DMS114 treated with DMSO at 0.1 percent for 48 hours (cell line): ENCODE data around the gene ALG8.
"Not testable (repeated sequence)": the region's sequence is repeated elsewhere in the genome, so short reads cannot be mapped to it uniquely, and the experiment has no call there.

Experiments used
- DNase-seq: peaks from one replicate; lab custom pipeline; 2025; ENCODE audit not compliant: unreplicated experiment; lab: John Stamatoyannopoulos, UW

The ALG8 gene

GRCh38 chr11:78139422-78140391 lies at the start of gene ALG8:
Gene ALG8, minus strand, starts transcription at chr11:78139626. Its CDS starts 38 bp downstream, at chr11:78139588.
- DNase-seq = peak; percentile 77

- peak; percentile 85 for DNase-seq
These were observed 49.1 kb upstream of the ALG8 start, which contains the start of the genes KCTD21 and USP35 for GRCh38 chr11:78188286-78189173. Gene KCTD21, minus strand, starts transcription at chr11:78188626. Its CDS starts 14,072 bp downstream, at chr11:78174554. Gene USP35, plus strand, starts transcription at chr11:78188919. Its CDS starts 7,327 bp downstream, at chr11:78196246.

- no peak for DNase-seq
These were observed 48.2 kb upstream of the ALG8 start for GRCh38 chr11:78187366-78188285.

- DNase-seq = no peak
These were observed 41.8 kb upstream of the ALG8 start for GRCh38 chr11:78181185-78181584.

DNA sequence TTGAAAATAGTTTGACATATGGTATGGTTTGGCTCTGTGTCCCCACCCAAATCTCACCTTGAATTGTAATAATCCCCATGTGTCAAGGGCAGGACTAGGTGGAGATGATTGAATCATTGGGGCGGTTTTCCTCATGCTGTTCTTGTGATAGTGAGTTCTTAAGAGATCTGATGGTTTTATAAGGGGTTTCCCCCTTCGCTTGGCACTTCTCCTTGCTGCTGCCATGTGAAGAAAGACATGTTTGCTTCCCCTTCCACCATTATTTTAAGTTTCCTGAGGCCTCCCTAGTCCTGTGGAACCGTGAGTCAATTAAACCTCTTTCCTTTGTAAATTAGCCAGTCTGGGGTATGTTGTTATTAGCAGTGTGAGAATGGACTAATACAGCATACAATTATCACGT lies 41.3 kb upstream of the ALG8 start:
- DNase-seq = no peak

GRCh38 chr11:78179459-78180071 lies 40.1 kb upstream of the ALG8 start:
- DNase-seq = no peak

GRCh38 chr11:78177216-78177615 lies 37.8 kb upstream of the ALG8 start:
- DNase-seq = no peak

- no peak for DNase-seq
These were observed 37.2 kb upstream of the ALG8 start for GRCh38 chr11:78176605-78177141.

- DNase-seq = not testable (repeated sequence)
These were observed 36.4 kb upstream of the ALG8 start for GRCh38 chr11:78175862-78176261.

- DNase-seq = no peak
These were observed 32.5 kb upstream of the ALG8 start for GRCh38 chr11:78171951-78172350.

DNA sequence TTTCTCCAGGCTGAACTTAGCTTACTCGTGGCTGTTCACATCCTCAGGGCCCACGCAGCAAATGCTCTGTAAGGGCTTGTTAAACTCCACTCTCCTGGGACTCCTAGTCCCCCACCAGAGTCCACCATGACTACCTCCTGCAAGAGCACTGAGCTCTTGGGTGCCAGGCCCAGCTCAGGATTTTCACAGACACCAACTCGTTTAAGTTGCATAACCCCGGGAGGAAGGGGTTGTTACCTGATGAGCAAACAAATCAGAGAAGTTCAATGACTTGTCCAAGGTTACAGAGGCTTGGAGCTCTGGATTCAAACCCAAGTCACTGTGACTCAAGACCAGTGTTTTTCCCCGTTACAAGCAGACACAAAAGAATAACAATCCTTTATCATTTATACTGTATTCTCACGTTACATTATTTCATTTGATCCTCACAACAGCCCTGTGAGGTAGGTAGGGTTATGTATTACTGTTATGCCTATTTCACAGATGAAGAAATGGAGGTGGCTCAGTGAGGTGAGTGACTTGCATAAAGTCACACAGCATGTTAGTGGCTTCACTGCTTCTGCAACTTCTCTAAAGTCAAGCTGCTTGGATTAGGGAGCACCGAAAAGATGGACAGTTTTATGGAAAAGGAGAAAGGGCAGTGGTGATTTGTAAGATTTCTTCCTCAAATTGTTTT lies 31.6 kb upstream of the ALG8 start:
- DNase-seq = no peak

GRCh38 chr11:78170413-78170812 lies 31.0 kb upstream of the ALG8 start:
- DNase-seq = no peak

GRCh38 chr11:78168539-78169477 lies 29.4 kb upstream of the ALG8 start:
- no peak for DNase-seq

DNA sequence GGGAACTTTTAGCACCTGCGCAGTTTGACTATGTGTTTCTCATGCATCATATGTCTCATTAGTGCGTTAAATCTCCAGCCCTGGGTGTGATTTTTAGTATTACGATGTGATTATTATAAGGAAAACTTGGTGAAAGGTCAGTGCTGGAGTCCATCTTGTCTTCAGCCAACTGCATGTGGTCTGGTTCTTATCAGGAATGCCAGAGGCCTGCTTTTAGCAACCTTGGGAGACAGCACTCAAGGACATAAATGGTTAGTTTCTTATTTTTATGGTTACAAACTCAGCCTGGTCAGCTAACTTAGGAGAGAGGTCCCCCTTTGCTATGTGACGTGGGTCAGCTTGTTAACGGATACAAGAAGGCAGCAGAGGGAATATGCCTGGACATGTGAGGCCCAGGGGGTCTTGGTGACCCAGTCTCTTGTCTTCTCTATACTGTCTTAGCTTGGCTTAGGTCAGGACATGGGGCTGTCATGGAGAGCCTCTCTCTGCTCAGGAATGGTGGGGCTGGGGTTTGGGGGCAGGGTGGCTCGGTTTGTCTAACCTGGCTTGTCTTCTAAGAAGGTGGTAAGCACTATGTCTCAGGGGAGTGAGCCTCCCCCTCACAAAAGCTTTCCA lies 27.5 kb upstream of the ALG8 start:
- DNase-seq = no peak

- no peak for DNase-seq
These were observed 25.0 kb upstream of the ALG8 start for GRCh38 chr11:78164471-78164870.

DNA sequence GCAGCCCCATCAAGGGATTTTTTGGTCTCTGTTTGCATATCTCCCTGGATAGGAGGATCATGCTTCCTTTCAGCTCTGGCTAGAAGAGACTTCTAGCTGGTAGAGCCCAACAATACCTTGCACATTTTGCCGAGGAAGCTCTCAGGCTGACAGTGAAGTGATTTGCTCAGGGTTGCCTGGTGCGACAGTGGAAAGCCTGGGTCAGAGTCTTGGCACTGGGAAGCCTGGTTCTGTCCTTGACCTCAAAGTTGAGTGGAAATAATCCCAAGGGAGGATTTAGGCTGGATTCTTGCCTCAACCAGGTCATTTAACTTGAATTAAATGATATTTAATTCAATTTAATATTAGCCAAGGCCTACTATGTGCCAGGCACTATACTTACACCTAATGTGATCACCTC lies 24.4 kb upstream of the ALG8 start:
- no peak for DNase-seq

DNA sequence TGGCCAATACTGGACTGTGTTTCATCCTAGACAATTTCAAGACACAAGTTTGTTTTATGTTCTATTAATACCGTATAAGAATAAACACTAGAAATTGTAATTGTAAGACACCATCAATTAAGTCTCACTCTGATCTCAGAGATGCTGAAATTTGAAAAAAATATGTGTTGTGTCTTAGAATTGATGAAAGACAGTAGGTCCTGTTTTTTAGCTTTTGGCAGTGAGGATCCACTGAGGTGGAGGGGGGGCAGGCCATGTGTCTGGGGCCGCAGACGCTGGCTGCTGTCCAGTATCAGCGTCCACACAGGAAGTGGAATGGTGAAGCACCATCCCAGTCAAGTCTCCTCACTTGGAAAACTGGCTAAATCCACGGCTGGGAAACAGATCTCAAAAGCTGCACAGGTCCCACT lies 22.5 kb upstream of the ALG8 start:
- no peak for DNase-seq

- no peak for DNase-seq
These were observed 21.9 kb upstream of the ALG8 start for GRCh38 chr11:78161346-78161745.
